T47D (cell line): ENCODE results near the gene PFDN1.

Experiments used
- DNase-seq, 2 experiments: peaks; one replicate each; pipeline versions ENCODE4 v3.0.0 to v3.0.0-alpha.2; 2011 to 2012; ENCODE audit warnings: low read depth in 1 of 2, low spot score in 1 of 2
- JUND ChIP-seq: IDR thresholded peaks from 2 replicates; pipeline ENCODE4 v1.6.1; 2012; ENCODE audit warnings: low read depth
- in situ Hi-C: cut with HindIII; loops from 2 replicates; pipeline ENCODE4 v1.10.0; 2016; ENCODE audit warnings: low sequenced_read_pairs, low pct_unique_long_range_greater_than_20kb

PFDN1 gene

GRCh38 chr5:140324041-140324600 lies 21.2 kb upstream of the PFDN1 start:
- no peak for DNase-seq
- in situ Hi-C loops = no loop called here
- no peak for TF ChIP-seq JUND

DNA sequence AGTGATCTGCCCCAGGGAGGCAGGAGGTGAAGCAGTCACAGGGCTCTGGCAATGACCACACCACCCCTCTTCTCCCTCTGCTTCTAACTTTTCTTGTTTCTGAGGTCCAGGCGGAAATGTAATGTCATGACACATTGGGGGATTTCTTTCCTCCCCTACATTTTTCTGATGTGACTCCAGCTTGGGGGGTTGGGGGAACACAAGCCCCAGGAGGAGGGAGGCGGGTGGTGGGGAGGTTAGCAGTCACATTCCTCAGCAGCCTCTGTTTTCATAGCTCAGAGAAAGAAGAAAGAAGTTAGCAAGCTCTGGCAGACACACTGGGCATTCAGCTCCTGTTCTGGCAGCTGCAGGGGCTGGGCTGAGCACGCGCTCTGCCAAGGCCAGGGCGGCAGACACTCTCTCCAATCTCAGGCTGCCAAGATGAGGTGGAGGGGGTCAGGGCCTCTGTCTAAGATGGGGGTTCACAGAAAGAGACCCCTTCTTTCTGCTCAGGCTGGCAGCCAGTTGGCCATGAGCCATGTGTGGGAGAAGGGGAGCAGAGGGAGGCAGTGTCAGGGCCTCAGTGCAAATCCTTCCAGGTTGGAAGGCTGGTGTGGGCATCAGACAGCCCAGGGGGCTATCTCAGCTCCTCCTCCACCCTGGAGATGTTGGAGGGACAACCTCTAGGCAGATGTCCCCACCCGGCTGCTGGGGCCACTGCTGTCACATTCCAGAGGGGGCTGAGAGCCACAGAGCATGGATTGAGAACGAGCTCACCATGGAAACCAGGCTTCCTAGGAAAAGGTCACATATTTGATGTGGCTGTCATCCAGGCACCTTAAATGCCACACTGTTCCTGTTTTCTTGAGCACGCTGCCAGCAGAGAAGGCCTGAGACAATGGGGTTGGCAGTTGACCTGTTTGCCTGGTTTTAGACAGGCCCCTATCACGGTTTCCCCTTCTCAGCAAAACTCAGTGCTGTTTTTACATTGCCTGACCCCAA lies 20.1 kb upstream of the PFDN1 start:
- in situ Hi-C loops = no loop called here
- TF ChIP-seq JUND = no peak
- peak in 1 of 2 experiments; percentile 70 for DNase-seq

- in situ Hi-C loops = no loop called here
- no peak for DNase-seq
- TF ChIP-seq JUND = no peak
Measured at GRCh38 chr5:140321796-140322195, 18.9 kb upstream of the PFDN1 start.

DNA sequence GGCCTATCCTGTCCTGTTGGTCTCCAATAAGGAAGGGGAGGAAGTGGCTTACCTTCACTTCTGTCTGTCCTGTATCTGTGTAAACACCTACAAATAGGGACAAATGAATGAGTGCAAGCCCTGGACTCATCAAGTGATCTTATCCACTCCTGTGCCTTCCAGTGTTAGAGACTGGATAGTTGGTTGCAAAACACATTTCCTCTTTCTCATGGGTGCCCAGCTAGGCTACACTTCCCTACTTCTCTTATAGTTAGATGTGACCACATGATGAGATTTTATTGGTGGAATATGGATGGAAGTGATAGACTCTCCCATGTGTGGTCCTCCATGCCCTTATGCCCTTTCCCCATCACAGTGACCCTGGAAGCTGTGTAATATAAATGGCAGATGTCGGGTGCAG lies 16.9 kb upstream of the PFDN1 start:
- no peak for TF ChIP-seq JUND
- no peak for DNase-seq
- in situ Hi-C loops = no loop called here

GRCh38 chr5:140318792-140319191 lies 15.9 kb upstream of the PFDN1 start:
- no peak for TF ChIP-seq JUND
- no peak for DNase-seq
- in situ Hi-C loops = no loop called here

- TF ChIP-seq JUND = no peak
- in situ Hi-C loops = no loop called here
- no peak for DNase-seq
Measured at GRCh38 chr5:140317859-140318258, 15.0 kb upstream of the PFDN1 start.

GRCh38 chr5:140312791-140313189 lies 9.9 kb upstream of the PFDN1 start:
- in situ Hi-C loops = no loop called here
- no peak for TF ChIP-seq JUND
- no peak for DNase-seq

DNA sequence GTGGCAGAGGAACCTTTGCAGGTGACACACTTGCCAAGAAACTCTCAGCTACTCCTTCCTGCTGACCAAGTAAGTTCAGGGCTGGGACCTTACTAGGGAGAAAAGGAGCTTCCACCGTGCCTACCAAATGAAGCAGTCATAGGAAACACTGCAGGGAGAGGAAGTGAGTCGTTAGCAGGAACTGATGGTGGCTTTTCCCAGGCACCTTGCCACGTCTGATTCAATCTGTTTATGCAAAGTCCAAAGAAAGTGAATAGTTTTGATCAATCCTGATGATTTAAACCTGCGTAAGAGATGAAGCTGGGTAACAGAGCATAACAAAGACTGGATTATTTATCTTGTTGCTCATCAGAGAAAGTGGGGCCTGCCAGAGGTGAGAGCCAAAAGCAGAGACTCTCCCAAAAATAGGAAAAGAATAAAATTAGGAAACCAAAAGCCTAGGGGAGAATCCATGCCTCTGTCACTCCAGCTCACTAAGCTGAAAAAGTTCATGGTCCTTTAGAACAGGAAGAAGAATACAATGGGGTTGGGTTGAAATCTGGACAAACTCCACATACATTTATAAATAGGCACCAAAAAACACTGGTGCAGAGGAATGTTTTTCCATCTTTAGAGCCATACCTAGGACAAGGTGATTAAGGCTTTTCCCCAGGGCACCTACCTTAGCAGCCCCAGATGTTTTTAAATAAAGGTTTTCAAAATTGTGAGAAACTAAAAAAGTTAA lies 9.3 kb upstream of the PFDN1 start:
- in situ Hi-C loops = no loop called here
- DNase-seq = no peak

GRCh38 chr5:140311011-140311467 lies 8.1 kb upstream of the PFDN1 start:
- in situ Hi-C loops = no loop called here
- no peak for TF ChIP-seq JUND
- no peak for DNase-seq

More for the DNA sequence above, 9.3 kb upstream of the PFDN1 start:
- no peak for TF ChIP-seq JUND

DNA sequence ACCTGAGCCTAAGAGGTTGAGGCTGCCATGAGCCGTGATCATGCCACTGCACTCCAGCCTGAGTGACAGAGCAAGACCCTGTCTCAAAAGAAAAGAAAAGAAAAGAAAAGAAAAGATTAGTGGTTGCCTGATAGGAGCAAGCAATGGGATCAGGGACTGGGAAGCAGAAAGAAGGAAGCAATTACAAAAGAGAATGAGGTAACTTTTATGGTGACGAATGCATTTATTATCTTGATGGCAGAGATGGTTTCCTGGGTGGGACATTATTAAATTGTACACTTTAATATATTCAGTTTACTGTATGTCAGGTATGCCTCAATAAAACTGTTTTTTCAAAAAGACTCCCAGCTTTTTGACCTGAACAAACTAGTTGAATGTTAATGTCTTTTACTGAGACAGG lies 7.5 kb upstream of the PFDN1 start:
- in situ Hi-C loops = no loop called here
- no peak for TF ChIP-seq JUND
- DNase-seq = no peak

- TF ChIP-seq JUND = no peak
- in situ Hi-C loops = no loop called here
- DNase-seq = no peak
Measured at GRCh38 chr5:140309706-140310249, 6.9 kb upstream of the PFDN1 start.

DNA sequence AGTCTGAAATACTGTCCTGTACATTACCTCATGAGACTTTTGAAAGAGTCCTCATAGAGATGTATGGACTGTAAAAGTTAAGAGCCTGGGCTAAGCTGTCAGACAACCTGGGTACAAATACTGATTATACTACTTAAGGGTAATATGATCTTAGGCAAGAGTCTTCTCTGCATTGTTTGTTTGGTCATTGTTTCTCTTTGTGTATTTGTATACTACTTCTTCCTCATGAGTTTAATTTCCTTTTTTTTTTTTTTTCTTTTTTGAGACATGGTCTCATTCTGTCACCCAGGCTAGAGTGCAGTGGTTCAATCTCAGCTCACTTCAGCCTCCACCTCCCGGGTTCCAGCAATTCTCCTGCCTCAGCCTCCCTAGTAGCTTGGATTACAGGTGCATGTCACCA lies 2.6 kb upstream of the PFDN1 start:
- in situ Hi-C loops = no loop called here
- no peak for TF ChIP-seq JUND
- DNase-seq = no peak
